A673 (cell line): ENCODE measurements around the gene ELF1. TPM values are rescaled to one million over a fixed set of nuclear protein-coding genes. Genes with fewer than 3 reads are reported as not detected.

ENCODE experiments used
- BruUV-seq: library from RNA; stranded (reverse); fragments of 400-500 nt; replicated peaks from 2 replicates; lab custom pipeline; 2021; lab: Mats Ljungman, UMichigan
- CTCF ChIA-PET: fragments of 300-600 bp; sonication (Branson Sonifier 250); formaldehyde crosslinking; loops from one replicate; lab custom pipeline; 2022; ENCODE audit warnings: antibody characterized with exemption; lab: Charles Lee
- POLR2A ChIA-PET: fragments of 300-600 bp; sonication (Branson Sonifier 250); formaldehyde crosslinking; loops from one replicate; lab custom pipeline; 2022; ENCODE audit warnings: antibody characterized with exemption; ENCODE audit not compliant: low non-redundant PET; lab: Charles Lee
- DNase-seq: peaks from one replicate; pipeline ENCODE4 v3.0.0-alpha.2; 2015; ENCODE audit warnings: low spot score
- H3K27ac ChIP-seq: fragments of 200-600 bp; sonication (generic); 2 replicates; pipeline ENCODE4 v1.5.1; 2016; ENCODE audit warnings: mixed run types, low read depth, mild to moderate bottlenecking, mixed read lengths, antibody characterized with exemption, low read length; ENCODE audit not compliant: poor library complexity, severe bottlenecking
- H3K27me3 ChIP-seq: fragments of 200-600 bp; sonication (generic); replicated peaks from 2 replicates; pipeline ENCODE4 v1.6.1; 2017; ENCODE audit warnings: mixed run types, low read depth, mild to moderate bottlenecking, mixed read lengths, antibody characterized with exemption, low read length; ENCODE audit not compliant: insufficient read depth, poor library complexity
- H3K36me3 ChIP-seq: fragments of 200-600 bp; sonication (generic); 2 replicates; pipeline ENCODE4 v1.6.1; 2016; ENCODE audit warnings: mixed run types, mild to moderate bottlenecking, mixed read lengths, antibody characterized with exemption, low read length; ENCODE audit not compliant: insufficient read depth, poor library complexity, severe bottlenecking
- H3K4me1 ChIP-seq: fragments of 200-600 bp; sonication (generic); 2 replicates; pipeline ENCODE4 v1.6.1; 2017; ENCODE audit warnings: mixed run types, mild to moderate bottlenecking, mixed read lengths, antibody characterized with exemption, low read length; ENCODE audit not compliant: insufficient read depth, poor library complexity, severe bottlenecking
- H3K4me3 ChIP-seq: fragments of 200-600 bp; sonication (generic); 2 replicates; pipeline ENCODE4 v1.5.1; 2016; ENCODE audit warnings: low read depth, mixed run types, mild to moderate bottlenecking, mixed read lengths, low read length; ENCODE audit not compliant: poor library complexity, severe bottlenecking
- H3K9me3 ChIP-seq: fragments of 200-600 bp; sonication (generic); 2 replicates; pipeline ENCODE4 v1.6.1; 2016; ENCODE audit warnings: mixed run types, low read depth, mild to moderate bottlenecking, mixed read lengths, antibody characterized with exemption, low read length; ENCODE audit not compliant: poor library complexity, severe bottlenecking
- EZH2 ChIP-seq: fragments of 200-600 bp; sonication (generic); IDR thresholded peaks from 2 replicates; pipeline ENCODE4 v1.6.1; 2017; ENCODE audit warnings: borderline replicate concordance, low read depth, mild to moderate bottlenecking, mixed read lengths, antibody characterized with exemption, low read length; ENCODE audit not compliant: poor library complexity, severe bottlenecking
- intact Hi-C: fragments of 100-400 bp; cut with micrococcal nuclease; formaldehyde crosslinking; loops from one replicate; pipeline ENCODE4 v1.10.0; 2022; ENCODE audit not compliant: unreplicated experiment
- total RNA-seq: library from RNA; stranded (reverse); gene quantifications from 2 replicates; pipeline ENCODE4 v1.2.3, GENCODE V29; 2021
- TF ChIP-seq, protein P1 (sequence below): fragments of 300-800, 200-600 bp; sonication (generic); conservative IDR thresholded peaks from 2 replicates; pipeline ENCODE4 v1.5.1; 2017; ENCODE audit warnings: low read depth, mild to moderate bottlenecking, antibody characterized with exemption, low read length, moderate library complexity, mixed read lengths

The ELF1 gene
- total RNA-seq, 1 experiment from 2014 or later: 31.5 TPM

DNA sequence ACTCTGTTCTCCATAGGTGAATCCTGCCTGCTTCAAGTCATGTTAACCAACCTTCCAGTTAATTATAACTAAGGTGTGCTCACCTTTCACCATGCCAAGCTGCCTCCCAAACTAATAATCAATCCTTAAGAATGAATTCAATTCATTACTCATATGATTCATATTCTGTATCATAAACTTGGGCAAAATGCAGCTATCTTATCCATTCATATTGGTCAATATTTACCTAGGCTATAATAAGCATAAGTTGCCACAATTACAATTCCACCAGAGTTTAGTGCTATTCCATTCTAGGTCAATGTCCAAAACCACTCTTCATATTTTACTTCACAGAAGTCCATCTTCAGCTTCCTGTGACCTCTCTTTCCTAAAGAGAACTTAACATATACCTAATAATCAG lies 13.4 kb downstream of the ELF1 start:
- TF ChIP-seq, protein P1, sequence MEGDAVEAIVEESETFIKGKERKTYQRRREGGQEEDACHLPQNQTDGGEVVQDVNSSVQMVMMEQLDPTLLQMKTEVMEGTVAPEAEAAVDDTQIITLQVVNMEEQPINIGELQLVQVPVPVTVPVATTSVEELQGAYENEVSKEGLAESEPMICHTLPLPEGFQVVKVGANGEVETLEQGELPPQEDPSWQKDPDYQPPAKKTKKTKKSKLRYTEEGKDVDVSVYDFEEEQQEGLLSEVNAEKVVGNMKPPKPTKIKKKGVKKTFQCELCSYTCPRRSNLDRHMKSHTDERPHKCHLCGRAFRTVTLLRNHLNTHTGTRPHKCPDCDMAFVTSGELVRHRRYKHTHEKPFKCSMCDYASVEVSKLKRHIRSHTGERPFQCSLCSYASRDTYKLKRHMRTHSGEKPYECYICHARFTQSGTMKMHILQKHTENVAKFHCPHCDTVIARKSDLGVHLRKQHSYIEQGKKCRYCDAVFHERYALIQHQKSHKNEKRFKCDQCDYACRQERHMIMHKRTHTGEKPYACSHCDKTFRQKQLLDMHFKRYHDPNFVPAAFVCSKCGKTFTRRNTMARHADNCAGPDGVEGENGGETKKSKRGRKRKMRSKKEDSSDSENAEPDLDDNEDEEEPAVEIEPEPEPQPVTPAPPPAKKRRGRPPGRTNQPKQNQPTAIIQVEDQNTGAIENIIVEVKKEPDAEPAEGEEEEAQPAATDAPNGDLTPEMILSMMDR: no peak
- TF ChIP-seq EZH2: no peak
- Histone ChIP-seq H3K9me3 (no peaks in the 10 kb centered on the region), H3K36me3 (no peaks in the 10 kb centered on the region), H3K4me3 (no peak overlapping the region), H3K27ac (no peak overlapping the region), H3K4me1 (peaks cover 10% of the 10 kb centered on the region), H3K27me3 (no peaks in the 10 kb centered on the region)
- intact Hi-C loops: no loop called here
- DNase-seq: no peak
- ChIA-PET CTCF (no interaction called here), POLR2A (no interaction called here)
- no TSS peak for BruUV-seq

DNA sequence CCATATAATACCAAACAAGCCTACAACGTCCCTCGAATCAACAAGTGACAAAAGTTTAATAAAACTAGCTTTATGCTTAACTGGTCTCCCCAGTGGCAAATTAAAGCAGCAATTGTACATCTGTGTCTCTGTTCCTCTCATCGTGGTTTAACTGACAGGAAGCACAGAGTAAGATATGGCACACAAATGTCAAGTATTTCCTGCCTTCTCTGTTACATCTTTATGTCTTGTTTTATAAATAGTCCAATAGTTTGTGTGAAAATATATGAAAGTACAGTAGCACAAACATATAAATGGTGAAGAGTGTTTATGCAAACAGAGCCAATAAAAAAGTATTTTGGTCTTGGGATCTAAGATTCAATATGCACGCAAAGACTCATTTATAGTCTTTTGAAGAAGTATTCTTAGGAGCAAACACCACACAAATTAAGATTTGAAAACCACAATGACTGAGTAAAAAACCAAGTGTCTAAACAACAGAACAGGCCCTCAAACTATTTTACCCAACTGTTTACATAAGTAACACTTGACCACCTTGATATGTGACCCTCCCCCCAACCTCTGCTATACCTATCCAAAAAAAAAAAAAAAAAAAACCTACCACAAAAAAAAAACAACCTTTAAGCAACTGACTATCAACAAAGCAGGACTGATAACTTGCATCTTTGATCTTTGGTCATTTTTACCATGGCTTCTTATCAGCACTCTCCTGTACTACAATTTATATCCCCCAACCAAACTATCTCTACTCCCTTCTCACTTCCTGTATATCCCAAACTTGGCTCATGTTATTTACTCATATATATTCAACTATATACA lies 14.0 kb downstream of the ELF1 start:
- H3K4me1 ChIP-seq: peaks cover 10% of the 10 kb centered on the region
- intact Hi-C loops: no loop called here
- no TSS peak for BruUV-seq

DNA sequence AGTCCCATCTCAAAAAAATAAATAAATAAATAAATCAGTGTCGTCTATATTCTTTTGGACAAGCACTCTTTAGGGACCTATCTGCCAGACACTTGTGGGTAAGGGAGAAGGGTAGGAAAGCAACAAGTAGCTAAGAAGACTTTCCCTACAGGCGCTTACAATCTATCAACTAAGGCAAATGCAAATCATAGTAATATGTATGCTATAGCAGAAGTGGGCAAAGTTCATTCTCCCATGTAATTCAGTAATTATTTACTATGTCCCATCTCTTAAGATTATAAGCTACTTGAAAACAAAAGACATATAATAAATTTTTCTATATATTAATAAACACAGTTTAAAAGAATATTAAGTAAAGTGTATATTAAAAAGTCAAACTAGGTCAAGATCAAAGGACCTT lies 16.5 kb downstream of the ELF1 start:
- Histone ChIP-seq H3K27me3 (no peaks in the 10 kb centered on the region), H3K36me3 (no peaks in the 10 kb centered on the region), H3K4me3 (no peak overlapping the region), H3K27ac (no peak overlapping the region), H3K4me1 (peaks cover 10% of the 10 kb centered on the region), H3K9me3 (no peaks in the 10 kb centered on the region)
- intact Hi-C loops: no loop called here
- ChIA-PET POLR2A (no interaction called here), CTCF (no interaction called here)
- no TSS peak for BruUV-seq
- no peak for TF ChIP-seq EZH2
- TF ChIP-seq, protein P1: no peak
- DNase-seq: no peak

More for the DNA sequence above, 14.0 kb downstream of the ELF1 start:
- ChIA-PET CTCF (no interaction called here), POLR2A (no interaction called here)
- TF ChIP-seq EZH2: no peak
- TF ChIP-seq, protein P1: no peak
- no peak overlapping the region for H3K27ac ChIP-seq
- DNase-seq: peak; percentile 56
- H3K36me3 ChIP-seq: no peaks in the 10 kb centered on the region
- no peaks in the 10 kb centered on the region for H3K27me3 ChIP-seq
- H3K4me3 ChIP-seq: no peak overlapping the region
- H3K9me3 ChIP-seq: no peaks in the 10 kb centered on the region
